ENCODE measurements around the gene POP4. TPM values are rescaled to one million over a fixed set of nuclear protein-coding genes. Genes with fewer than 3 reads are reported as not detected.

Gene POP4
- total and polyA plus RNA-seq, 9 of the 15 experiments (the other 6 are each of a cell fraction or from before 2014, with no cell fraction given) = 42.1 to 128 (median 99.0) TPM

DNA sequence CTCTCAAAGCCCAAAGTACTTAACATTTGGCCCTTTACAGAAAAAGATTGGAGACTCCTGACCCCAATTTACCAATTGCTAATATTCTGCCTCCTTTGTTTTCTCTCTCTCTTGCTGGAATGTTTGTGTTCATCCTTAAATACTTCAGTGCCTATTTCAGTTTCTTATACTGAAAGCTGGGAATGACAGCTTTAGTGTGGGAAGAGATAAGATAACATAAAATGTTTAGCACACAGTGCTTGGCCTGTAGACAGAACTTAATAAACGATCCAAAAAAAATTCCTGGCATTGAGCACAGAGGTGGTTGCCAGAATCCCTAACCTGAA is 56.2 kb downstream of the POP4 start (continued):
- TF ChIP-seq ZBTB7A (IDR thresholded peaks at IDR 0.05; ENCODE audit: borderline replicate concordance, control insufficient read depth, low read depth, low read length) = no peak
- TF ChIP-seq SMARCC2 (IDR thresholded peaks at IDR 0.05; ENCODE audit: low read depth) = peak; percentile 62; the same call in 1 of the 2 replicates
- TF ChIP-seq FIP1L1 (IDR thresholded peaks at IDR 0.05; ENCODE audit: low read depth, low read length, poor library complexity, severe bottlenecking) = no peak
- TF ChIP-seq PBX2 (CRISPR knock-in tag; IDR thresholded peaks at IDR 0.05; ENCODE audit: low read depth) = no peak
- 0 out of 2 replicates have a peak, but pooled peaks have one; percentile 40 for TF ChIP-seq PBX2 (tag; conservative IDR thresholded peaks at IDR 0.05; ENCODE audit: low read depth)
- TF ChIP-seq, protein P1, sequence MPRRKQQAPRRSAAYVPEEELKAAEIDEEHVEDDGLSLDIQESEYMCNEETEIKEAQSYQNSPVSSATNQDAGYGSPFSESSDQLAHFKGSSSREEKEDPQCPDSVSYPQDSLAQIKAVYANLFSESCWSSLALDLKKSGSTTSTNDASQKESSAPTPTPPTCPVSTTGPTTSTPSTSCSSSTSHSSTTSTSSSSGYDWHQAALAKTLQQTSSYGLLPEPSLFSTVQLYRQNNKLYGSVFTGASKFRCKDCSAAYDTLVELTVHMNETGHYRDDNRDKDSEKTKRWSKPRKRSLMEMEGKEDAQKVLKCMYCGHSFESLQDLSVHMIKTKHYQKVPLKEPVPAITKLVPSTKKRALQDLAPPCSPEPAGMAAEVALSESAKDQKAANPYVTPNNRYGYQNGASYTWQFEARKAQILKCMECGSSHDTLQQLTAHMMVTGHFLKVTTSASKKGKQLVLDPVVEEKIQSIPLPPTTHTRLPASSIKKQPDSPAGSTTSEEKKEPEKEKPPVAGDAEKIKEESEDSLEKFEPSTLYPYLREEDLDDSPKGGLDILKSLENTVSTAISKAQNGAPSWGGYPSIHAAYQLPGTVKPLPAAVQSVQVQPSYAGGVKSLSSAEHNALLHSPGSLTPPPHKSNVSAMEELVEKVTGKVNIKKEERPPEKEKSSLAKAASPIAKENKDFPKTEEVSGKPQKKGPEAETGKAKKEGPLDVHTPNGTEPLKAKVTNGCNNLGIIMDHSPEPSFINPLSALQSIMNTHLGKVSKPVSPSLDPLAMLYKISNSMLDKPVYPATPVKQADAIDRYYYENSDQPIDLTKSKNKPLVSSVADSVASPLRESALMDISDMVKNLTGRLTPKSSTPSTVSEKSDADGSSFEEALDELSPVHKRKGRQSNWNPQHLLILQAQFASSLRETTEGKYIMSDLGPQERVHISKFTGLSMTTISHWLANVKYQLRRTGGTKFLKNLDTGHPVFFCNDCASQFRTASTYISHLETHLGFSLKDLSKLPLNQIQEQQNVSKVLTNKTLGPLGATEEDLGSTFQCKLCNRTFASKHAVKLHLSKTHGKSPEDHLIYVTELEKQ (CRISPR knock-in tag; IDR thresholded peaks at IDR 0.05) = no peak

Data from K562 (cell line).